Erythroblast (primary cell): ENCODE data around the gene HOXD3.

Experiments
- DNase-seq, 2 experiments: peaks; one replicate each; lab custom pipeline; 2025; lab: John Stamatoyannopoulos, UW
- GATA1 ChIP-seq: IDR thresholded peaks from 2 replicates; pipeline ENCODE4 v1.6.1; 2011; ENCODE audit warnings: low read depth, mild to moderate bottlenecking, control low read depth, low read length, moderate library complexity
- POLR2A ChIP-seq: IDR thresholded peaks from 2 replicates; pipeline ENCODE4 v1.6.1; 2011; ENCODE audit warnings: mild to moderate bottlenecking, low read length

Gene HOXD3

DNA sequence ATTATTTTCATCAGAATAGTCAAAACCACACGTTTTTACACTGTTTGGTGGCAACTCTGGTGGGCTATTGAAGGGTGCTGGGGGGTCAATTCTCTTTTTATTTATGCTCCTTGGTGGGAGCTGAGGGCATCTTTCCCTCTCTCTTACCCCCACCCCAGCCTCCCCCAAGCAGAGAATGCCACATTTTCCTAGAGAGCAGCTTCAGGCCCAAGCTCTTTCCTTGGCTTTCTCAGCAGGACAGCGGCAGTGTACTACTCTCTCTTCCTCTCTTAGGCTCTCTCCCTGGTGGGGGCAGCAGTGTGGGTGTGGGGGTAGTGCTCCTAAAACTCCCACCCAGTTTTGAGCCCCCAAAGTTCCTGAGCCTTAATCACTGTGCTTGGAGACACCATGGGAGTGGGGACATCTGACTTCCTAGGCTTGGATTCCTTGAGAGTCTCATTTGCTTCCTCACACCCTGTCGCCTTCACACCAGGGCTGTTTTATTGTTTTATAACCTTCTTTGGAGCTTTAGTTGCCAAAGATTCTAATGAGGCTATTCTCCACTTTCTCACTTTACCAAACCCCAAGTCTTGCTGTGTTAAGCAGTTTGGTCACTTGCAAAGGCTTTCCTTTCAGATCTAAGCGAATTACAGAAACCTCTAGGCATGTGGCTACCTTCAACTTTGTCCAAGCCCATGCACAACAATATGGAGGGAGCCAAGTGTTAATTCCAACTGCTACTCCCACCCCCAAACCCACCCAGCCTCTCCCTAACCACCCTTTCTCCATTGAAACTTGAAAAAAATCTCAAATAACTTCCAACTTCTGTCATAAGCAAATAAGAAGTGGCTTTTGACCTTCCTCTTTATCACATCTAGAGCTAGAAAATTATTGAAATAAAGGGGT, 11.8 kb upstream of the HOXD3 start:
- no peak for DNase-seq

DNA sequence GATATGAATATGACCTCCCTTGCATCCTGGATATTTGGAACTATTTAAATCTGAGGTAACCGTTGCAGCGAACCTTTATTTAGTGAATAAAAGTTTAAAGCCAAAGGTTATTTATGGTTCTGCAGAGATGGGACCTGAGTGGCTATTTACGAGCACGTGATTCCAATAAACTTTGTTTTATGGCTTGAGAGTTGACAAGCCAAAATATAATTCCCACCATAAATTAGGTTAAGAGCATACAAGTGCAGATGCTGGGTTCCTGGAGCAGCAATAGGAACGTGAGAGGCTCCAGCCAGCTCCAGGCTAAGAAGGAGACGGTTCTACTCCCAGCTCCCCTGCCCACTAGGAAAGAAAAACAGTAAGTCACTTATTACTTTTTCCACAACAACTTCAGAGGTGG, 11.0 kb upstream of the HOXD3 start:
- TF ChIP-seq GATA1 (no peak), POLR2A (no peak)
- DNase-seq: no peak

More for the DNA sequence above, 11.8 kb upstream of the HOXD3 start:
- TF ChIP-seq GATA1 (no peak), POLR2A (no peak)

DNA sequence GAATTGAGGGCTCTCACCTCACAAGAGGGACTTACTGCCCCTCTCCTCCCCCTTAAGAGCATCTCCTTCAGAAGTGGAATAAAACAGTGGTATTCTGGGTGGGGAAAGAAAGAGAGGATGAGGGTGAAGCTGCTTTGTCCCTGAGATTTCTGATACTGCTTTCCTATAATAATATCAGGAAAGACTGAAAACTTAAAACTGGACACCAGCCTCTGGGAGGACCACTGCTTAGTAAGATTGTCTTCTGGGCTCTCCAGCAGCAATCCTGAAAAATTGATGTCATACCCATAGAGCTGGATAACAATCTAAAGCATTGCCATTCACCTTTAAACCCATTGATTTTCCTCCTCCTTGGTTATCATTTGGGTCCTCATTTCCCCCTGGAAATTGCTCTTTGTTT, 10.5 kb upstream of the HOXD3 start:
- DNase-seq: no peak
- TF ChIP-seq POLR2A (no peak), GATA1 (no peak)

DNA sequence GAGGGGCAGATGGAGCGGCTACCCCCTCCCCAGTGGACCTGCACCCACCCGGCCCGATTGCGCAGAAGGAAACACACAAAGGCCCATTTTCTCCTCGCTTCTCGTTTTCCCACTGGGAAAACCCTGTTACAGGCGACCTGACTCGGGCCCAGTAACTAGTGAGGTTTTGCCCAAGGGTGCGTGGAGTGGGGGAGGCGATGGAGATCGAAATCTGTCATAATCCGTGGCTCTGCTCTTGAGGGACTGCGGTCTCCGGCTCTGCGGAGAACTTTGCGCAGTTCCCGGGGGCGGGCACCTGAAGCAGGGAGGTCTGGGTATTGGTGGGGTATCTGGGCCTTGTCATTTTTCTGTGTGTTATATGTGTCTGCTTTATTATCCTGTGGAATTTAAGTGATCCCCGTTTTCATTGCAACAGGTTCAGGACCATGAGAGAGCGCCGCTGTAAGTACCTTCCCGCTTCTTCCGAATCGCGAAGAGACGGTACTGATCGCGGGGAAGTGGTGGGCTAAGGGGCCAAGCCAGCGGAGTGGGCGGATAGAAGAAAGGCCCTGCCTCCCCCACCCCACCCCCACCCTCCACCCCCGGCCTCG, 9.8 kb upstream of the HOXD3 start:
- no peak for DNase-seq
- TF ChIP-seq GATA1: no peak
- no peak for TF ChIP-seq POLR2A

DNA sequence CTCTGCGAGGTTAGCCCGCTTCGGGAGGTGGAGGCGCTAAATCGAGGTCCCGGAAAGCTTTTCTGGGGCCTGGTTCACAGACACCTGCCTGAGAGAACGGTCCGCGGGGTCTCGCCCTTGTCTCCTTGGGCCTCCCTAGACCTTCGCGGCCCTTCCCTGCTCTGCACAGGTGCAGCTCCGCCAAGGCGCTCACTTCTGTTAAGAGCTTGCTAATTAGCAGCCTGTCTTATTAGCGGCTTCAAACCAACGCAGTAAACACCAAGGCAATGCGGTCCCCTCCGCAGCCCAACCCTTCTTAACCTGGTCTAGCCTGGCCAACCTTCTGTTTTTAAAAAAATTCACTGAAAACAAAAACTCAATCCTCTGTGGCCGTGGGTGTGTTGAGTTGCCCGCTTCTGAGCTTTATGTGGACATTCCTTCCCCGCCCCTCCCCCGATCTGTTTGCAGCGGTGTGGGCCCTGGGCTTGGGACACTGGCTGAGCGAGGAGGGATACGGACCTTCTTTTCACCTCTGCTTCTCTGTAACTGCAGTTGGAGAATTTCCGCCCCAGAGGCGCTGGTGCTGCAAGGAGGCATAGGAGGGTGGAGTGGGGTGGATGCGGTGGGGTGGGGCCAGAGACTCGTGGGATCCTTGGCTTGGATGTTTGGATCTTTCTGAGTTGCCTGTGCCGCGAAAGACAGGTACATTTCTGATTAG, 9.2 kb upstream of the HOXD3 start:
- no peak for TF ChIP-seq POLR2A
- no peak for TF ChIP-seq GATA1
- no peak for DNase-seq

DNA sequence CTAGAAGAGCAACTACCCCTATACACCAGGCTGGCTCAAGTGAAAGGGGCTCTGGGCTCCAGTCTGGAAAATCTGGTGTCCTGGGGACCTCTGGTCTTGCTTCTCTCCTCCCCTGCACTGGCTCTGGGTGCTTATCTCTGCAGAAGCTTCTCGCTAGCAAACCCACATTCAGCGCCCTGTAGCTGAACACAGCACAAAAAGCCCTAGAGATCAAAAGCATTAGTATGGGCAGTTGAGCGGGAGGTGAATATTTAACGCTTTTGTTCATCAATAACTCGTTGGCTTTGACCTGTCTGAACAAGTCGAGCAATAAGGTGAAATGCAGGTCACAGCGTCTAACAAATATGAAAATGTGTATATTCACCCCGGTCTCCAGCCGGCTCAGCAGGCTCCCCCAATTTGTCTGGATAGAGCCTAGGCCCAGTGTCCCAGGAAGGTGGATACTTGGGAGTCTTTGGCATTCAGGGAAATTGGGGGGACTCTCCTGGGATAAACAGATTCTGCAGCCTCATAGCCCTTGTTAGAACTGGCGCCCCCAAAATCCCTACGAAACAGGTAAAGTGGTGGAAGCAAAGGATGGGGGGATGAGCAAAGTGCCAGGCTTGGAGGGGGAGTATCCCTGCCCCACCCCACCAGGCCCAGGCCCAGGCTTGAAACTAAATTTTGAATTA, 8.2 kb upstream of the HOXD3 start:
- TF ChIP-seq GATA1: no peak
- TF ChIP-seq POLR2A: no peak
- no peak for DNase-seq

DNA sequence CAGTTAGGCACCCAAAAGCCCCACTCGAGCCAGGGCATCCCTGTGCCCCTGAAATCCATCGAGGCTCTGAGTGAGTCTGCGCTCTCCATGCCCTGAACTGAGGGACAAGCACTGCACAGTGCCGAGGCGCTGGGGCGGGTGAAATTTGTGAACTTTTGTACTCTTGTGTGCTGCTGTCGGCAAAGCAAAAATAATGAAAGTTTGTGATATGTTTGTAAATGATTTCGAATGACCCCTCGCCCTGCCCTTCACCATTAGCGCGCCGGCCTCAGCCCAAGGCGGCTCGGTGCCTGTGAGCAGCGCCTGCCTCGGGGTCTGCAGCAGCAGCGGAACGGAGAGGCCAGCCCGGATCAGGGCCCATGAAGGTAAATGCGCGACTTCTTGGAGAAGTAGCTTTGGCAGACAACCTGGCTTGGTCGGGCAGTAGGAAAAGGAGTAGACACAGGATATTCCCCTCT, 7.6 kb upstream of the HOXD3 start:
- DNase-seq: no peak
- TF ChIP-seq POLR2A (no peak), GATA1 (no peak)

DNA sequence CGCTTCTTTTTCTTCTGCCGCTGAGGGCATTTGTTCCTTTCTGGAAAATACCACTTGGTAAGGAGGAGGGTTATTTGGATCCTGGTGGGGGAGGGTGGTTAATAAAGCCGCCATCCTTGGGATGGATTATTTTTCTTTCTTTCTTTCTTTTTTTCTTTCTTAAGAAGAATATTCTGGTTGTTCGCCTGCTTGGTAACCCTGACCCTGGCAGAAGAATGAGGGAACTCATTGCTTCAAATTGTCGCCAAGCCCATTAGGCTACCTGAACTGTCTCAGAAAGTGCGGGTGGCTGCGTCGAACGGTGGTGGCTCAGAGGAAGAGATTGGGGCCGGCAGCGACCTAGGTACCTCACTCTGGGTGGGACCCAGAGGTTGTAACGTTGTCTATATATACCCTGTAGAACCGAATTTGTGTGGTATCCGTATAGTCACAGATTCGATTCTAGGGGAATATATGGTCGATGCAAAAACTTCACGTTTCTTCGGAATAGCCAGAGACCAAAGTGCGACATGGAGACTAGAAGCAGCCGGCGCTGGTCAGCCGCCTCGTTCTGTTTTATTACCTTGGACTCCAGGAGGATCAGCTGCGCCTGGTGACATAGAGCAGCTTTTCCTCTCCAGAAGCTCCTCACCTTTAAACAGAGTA, 7.0 kb upstream of the HOXD3 start:
- TF ChIP-seq GATA1 (no peak), POLR2A (no peak)
- no peak for DNase-seq

DNA sequence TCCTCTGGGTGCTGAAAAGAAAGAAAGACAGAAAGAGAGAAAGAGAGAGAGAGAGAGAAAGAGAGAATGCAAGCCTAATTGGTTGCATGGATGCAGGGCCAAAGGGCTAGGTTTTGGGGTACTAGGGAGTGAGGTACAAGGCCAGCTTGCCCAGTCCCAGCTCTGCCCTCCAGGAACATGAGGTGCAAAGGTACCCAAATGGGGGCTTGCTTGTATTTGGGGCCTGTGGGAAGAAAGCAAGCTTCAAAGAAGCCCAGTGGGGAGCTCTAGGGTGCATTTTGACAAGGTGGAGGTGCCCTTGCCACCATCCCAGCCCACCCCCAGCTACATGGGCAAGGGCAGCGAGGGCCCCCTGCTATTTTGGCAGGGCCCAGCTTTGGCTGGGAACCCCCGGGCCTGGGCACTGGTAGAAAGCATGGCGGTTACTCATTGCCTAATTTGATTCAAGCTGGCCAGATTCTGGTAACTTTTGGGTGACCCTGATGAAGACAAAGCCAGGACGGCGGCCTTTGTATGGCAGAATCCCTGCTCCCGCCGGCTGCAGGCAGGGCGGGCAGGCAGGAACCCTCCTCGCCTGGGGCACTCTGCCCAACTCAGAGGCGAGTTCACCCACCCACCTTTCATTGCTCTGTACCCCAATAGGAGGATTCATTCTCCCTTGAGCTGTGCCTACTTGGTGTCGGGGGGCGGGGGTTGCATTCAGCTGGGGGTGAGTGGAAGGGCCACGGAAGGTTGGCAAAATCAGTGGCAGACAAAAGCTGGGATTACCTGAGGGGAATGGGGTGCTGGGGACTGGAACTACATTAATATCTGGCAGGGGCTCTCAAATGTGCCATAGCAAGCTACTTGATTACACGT, 6.3 kb upstream of the HOXD3 start:
- DNase-seq: no peak
- TF ChIP-seq GATA1 (no peak), POLR2A (no peak)

DNA sequence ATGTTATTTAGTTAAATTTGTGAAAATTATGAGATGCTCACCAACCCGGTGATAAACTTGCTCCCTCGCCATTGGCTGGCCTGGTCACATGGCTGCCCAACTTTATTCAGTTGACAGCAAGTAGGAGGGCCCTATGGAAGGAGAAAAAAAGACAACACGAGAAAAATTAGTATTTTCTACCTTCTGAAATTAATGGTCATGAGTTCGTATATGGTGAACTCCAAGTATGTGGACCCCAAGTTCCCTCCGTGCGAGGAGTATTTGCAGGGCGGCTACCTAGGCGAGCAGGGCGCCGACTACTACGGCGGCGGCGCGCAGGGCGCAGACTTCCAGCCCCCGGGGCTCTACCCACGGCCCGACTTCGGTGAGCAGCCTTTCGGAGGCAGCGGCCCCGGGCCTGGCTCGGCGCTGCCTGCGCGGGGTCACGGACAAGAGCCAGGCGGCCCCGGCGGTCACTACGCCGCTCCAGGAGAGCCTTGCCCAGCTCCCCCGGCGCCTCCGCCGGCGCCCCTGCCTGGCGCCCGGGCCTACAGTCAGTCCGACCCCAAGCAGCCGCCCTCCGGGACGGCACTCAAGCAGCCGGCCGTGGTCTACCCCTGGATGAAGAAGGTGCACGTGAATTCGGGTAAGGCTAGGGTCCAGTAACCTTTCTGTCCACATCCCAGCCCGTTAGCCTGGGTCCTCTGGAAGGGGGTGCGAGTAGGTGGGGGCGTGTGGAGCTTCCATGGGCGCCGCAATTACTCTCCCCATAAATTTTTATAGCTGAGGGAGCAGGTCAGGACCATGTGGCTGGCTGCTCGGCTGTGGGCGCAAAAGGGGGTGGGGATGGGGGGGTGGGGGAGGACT, 5.4 kb upstream of the HOXD3 start, which contains the start of gene HOXD4:
TSS of gene HOXD4 (plus strand) at position 109 of the 846 bp plus-strand sequence. CDS start at position 193, 84 bp downstream.
- no peak for TF ChIP-seq POLR2A
- TF ChIP-seq GATA1: no peak
- DNase-seq: no peak
